Upper lobe of right lung (tissue), 1 donor: Measurements from ENCODE around the gene CDRT4. TPM values are rescaled to one million over a fixed set of nuclear protein-coding genes. Genes with fewer than 3 reads are reported as not detected.

ENCODE experiments used
- ATAC-seq: fragments of 200-7000 bp; cut with Tn5 transposase; one replicate; pipeline ENCODE4 v1.9.1; 2020; ENCODE audit warnings: mild to moderate bottlenecking, moderate library complexity
- DNase-seq: peaks from one replicate; pipeline ENCODE4 v3.0.0-alpha.2; 2020
- H3K27ac ChIP-seq: fragments of 200-600 bp; one replicate; pipeline ENCODE4 v1.8.0; 2022
- H3K27me3 ChIP-seq: fragments of 200-600 bp; one replicate; pipeline ENCODE4 v1.8.0; 2022; ENCODE audit warnings: mild to moderate bottlenecking
- H3K36me3 ChIP-seq: fragments of 200-600 bp; one replicate; pipeline ENCODE4 v1.8.0; 2022
- H3K4me1 ChIP-seq: fragments of 200-600 bp; one replicate; pipeline ENCODE4 v1.8.0; 2022
- H3K4me3 ChIP-seq: fragments of 200-600 bp; one replicate; pipeline ENCODE4 v1.8.0; 2022; ENCODE audit warnings: mild to moderate bottlenecking
- H3K9me3 ChIP-seq: fragments of 200-600 bp; one replicate; pipeline ENCODE4 v1.8.0; 2022
- CTCF ChIP-seq: fragments of 200-600 bp; IDR thresholded peaks from one replicate; pipeline ENCODE4 v1.8.0; 2022; ENCODE audit warnings: antibody characterized with exemption
- intact Hi-C: fragments of 100-400 bp; cut with DNase I; formaldehyde crosslinking; loops from one replicate; pipeline ENCODE4 v1.11.0; 2022
- total RNA-seq: library from RNA; stranded (reverse); fragmentation: NEBNext Ultra II Directional; extraction: Animal tissue kit (Norgen Biotek cat#: 25700); gene quantifications from one replicate; pipeline ENCODE4 v1.2.1, GENCODE V29; 2021
- donor health status: DM: no; HTN: yes; CAD: no; lungs with severe emphysema.

Gene CDRT4
- total RNA-seq, 1 donor from 2014 or later, result 9.0 TPM

- H3K36me3 ChIP-seq, result no peaks in the 10 kb centered on the region
- no peak overlapping the region for H3K4me3 ChIP-seq
- DNase-seq (no peak), ATAC-seq (no peak)
- H3K27ac ChIP-seq, result no peak overlapping the region
- no peak for TF ChIP-seq CTCF
- intact Hi-C loops, result no loop called here
- H3K4me1 ChIP-seq, result peaks cover 3% of the 10 kb centered on the region
- no peaks in the 10 kb centered on the region for H3K9me3 ChIP-seq
- no peaks in the 10 kb centered on the region for H3K27me3 ChIP-seq
These were observed 24.8 kb upstream of the CDRT4 start for GRCh38 chr17:15492186-15492585.

DNA sequence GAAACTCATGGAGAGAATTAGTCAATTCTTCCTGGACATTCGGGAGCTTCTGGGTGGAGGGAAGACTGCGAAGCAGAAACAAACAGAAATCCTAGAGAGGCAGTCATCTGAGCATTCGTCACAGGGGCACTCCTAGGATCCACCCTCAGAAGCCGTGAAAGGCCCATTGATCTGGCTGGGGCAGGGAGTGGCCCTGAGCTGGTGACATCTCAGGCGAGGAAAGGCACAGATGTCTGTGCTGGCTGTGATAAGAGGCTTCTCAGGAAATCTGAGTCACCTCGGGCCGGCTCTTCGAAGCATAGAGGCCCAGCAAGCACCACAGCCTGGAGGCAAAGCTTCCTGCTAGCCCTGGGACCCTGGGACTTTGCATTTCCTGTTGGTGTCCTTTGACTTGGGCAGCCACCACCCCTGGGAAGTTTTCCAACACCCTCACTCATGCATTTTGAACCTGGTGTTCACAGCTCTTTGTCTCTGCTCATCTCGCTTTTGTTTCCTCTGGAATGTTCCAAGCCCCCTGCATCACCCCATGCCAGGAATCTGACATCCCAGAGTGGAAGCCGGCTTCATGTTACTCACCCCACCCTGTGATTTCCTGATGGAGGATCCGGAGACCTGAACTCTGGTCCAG lies 23.3 kb upstream of the CDRT4 start:
- no peak for TF ChIP-seq CTCF
- Histone ChIP-seq H3K36me3 (no peaks in the 10 kb centered on the region), H3K27me3 (no peaks in the 10 kb centered on the region), H3K9me3 (no peaks in the 10 kb centered on the region), H3K4me1 (peaks cover 3% of the 10 kb centered on the region), H3K27ac (peak overlapping the region; percentile 71), H3K4me3 (no peak overlapping the region)
- peak; percentile 81 for ATAC-seq
- intact Hi-C loops, result no loop called here
- DNase-seq, result no peak

- no peaks in the 10 kb centered on the region for H3K27me3 ChIP-seq
- TF ChIP-seq CTCF, result no peak
- no peaks in the 10 kb centered on the region for H3K9me3 ChIP-seq
- DNase-seq, result no peak
- no peak overlapping the region for H3K27ac ChIP-seq
- ATAC-seq, result no peak
- H3K36me3 ChIP-seq, result no peaks in the 10 kb centered on the region
- intact Hi-C loops, result no loop called here
- no peak overlapping the region for H3K4me3 ChIP-seq
- H3K4me1 ChIP-seq, result peaks cover 3% of the 10 kb centered on the region
These were observed 21.1 kb upstream of the CDRT4 start for GRCh38 chr17:15488557-15488956.

DNA sequence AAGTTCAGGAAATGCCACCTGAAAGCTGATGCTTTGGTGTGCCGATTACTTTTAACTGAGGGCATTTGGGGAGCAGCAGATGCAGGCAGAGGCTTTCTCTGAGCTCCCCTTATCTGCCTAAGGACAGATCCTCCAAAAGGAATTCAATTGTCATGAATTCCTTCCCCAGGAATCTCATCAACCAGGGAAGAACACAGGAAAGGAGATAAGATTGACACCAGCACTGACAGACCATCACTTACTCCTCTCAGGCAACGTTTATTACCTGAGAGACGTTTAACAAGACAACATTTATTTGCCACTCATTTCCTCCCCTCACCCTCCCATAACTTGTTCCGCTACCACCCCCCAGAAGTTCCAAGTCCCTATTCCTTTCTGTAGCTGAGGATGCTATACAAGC lies 17.6 kb upstream of the CDRT4 start:
- no peaks in the 10 kb centered on the region for H3K27me3 ChIP-seq
- TF ChIP-seq CTCF, result no peak
- intact Hi-C loops, result no loop called here
- H3K36me3 ChIP-seq, result no peaks in the 10 kb centered on the region
- peaks cover under 1% of the 10 kb centered on the region for H3K4me1 ChIP-seq
- no peak overlapping the region for H3K4me3 ChIP-seq
- no peak overlapping the region for H3K27ac ChIP-seq
- ATAC-seq, result no peak
- H3K9me3 ChIP-seq, result no peaks in the 10 kb centered on the region
- no peak for DNase-seq

- no peak for TF ChIP-seq CTCF
- no peak overlapping the region for H3K4me3 ChIP-seq
- H3K9me3 ChIP-seq, result no peaks in the 10 kb centered on the region
- DNase-seq (no peak), ATAC-seq (no peak)
- H3K27ac ChIP-seq, result no peak overlapping the region
- H3K27me3 ChIP-seq, result no peaks in the 10 kb centered on the region
- no peaks in the 10 kb centered on the region for H3K36me3 ChIP-seq
- peaks cover 9% of the 10 kb centered on the region for H3K4me1 ChIP-seq
- intact Hi-C loops, result no loop called here
These were observed 16.0 kb upstream of the CDRT4 start for GRCh38 chr17:15483431-15483830.

- no peaks in the 10 kb centered on the region for H3K27me3 ChIP-seq
- no peak overlapping the region for H3K27ac ChIP-seq
- peaks cover 9% of the 10 kb centered on the region for H3K4me1 ChIP-seq
- intact Hi-C loops, result no loop called here
- no peaks in the 10 kb centered on the region for H3K36me3 ChIP-seq
- ATAC-seq (no peak), DNase-seq (no peak)
- no peak for TF ChIP-seq CTCF
- H3K4me3 ChIP-seq, result no peak overlapping the region
- no peaks in the 10 kb centered on the region for H3K9me3 ChIP-seq
These were observed 15.1 kb upstream of the CDRT4 start for GRCh38 chr17:15482476-15482875.
